C4-2B (cell line): ENCODE results near the gene FSTL5.

Experiments
- CTCF ChIP-seq: fragments of 450-650 bp; conservative IDR thresholded peaks from 2 replicates; pipeline ENCODE4 v1.5.1; 2017; ENCODE audit warnings: mild to moderate bottlenecking
- ZFX ChIP-seq: fragments of 450-650 bp; IDR thresholded peaks from 2 replicates; pipeline ENCODE4 v1.6.1; 2017

DNA sequence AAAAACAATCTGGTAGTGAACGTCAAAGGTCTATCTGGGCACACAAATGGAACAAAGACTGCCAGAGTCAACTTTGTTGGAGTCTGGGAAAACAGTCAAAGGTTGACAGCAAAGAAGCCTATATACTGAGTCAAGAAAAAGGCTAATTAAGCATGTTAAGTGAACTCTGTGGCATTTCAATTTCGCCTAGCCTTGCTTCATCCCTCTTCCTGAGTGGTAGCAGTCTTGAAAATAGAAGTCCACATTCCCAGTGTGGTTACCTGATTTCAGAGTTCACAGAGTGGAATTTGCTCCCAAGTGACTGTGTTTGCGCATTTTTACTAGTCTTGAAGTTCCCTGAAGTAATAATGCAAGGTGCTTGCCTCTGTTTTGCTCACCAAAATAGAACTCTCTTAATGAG is 760.0 kb downstream of the FSTL5 start:
- TF ChIP-seq CTCF, result no peak
- no peak for TF ChIP-seq ZFX
